ENCODE measurements around the gene PALM2AKAP2.
A peak's percentile ranks its signal among the peaks of the same experiment; 100 is the strongest.
"Not testable (repeated sequence)": the region's sequence is repeated elsewhere in the genome, so short reads cannot be mapped to it uniquely, and the experiment has no call there.

PALM2AKAP2 gene

GRCh38 chr9:109811876-109812275 lies 31.9 kb downstream of the PALM2AKAP2 start:
- DNase-seq: no peak

DNA sequence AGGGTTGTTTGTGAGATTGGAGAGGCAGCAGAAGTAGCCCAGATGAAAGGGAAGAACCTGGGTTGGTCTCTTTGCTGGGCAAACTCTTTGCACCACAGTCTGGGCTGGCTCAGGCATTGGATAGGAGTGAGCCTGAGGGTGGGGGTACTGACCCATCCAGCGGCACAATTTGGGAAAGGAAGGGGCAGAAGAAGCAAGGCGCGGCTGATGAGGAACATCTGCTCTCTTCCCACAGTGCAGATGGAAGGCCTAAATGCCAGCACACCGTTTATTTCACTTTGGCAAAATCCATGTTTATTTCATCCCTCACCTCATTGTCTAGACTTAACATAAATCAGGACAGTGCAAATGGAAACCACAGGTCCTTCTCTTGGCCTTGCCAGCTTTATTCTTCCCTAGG lies 32.3 kb downstream of the PALM2AKAP2 start:
- DNase-seq: no peak

DNA sequence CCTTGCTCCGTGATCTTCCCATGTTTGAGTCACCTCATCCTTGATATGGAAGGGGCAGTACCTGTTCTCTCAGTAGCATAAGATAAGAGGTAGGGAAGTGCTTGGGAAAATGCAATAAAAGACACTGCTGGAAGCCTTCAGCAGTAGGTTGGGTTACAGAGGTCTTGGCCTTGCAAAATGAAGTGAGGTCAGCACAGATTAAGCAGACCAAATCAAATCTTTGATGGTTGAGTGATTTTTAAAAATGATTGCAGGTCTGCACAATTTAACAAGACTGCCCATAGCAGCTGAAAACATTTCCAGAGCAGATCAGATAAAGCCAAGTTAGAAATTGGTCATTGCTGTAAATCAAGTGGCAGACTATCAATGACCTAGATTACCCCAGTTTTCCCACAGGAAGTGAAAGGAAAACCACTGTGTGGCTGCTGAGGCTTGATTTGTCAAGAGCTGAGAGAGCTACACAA lies 32.9 kb downstream of the PALM2AKAP2 start:
- no peak for DNase-seq

DNA sequence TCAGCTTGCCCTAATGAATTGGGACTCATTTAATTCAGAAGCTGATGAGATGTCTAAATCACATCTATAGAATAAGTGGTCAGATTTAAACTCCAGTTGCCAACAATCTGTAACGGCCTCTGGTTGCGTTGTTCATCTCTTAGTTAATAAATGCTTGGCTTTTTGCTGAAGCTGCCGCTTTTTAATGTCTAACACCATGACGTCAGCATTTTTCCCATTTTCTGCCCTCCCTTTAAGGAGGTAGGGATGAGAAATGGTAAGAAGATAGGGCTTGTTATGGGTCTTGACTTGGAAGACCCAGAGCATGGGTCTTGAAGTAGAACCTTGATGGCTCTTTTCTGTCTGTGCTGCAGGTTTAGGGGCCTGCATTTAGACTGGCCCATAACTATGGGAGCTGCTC lies 33.3 kb downstream of the PALM2AKAP2 start:
- DNase-seq: no peak

DNA sequence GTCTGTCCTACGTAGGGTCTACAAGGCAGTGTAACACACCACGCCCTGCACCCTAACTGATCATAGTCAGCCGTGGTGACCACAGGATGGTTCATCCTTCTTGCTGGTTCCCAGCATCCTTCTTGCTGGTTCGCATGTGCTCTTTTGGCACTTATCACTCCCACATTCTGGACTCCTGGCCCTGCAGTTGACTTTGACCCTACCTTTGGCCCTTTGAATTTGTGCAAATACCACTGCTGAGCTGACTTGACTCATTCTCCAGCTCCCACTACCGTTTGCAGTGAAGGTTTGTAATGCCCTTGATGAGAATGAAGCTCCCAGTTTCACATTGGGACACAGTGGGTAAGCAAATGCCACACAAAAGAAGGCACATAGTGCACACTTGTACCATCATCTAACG lies 33.8 kb downstream of the PALM2AKAP2 start:
- DNase-seq: no peak

DNA sequence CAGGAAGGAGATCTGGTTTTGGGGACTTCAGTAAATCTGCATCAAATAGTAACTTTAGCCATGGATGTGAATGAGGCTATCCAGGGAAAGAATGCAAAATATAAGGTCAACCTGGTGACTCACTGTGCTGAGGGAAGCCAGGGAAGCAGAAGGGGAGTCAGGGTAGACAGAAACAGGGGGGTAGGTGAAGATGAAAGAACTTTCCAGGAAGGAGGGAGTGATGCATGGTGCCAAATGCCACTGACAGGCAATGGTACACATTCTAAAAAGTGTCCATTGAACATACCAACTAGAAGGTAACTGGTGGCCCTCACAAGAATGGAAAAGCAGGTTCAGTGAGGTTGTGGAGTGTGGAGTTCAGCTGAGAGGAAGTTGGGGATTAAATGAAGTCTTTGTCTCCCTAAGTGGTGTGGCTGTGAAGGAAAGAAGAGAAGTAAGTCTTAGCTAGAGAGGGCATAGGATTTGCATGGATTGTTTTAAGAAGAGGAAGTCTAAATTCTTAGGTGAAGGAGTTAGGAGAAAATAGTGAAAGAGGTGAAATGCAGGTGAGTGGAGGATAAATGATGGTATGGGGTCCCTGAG lies 35.5 kb downstream of the PALM2AKAP2 start:
- DNase-seq: no peak

- DNase-seq: peak; percentile 40
These were observed 36.5 kb downstream of the PALM2AKAP2 start for GRCh38 chr9:109816490-109816889.

GRCh38 chr9:109817146-109817845 lies 37.3 kb downstream of the PALM2AKAP2 start:
- no peak for DNase-seq

- DNase-seq: peak; percentile 85
These were observed 38.0 kb downstream of the PALM2AKAP2 start for GRCh38 chr9:109817846-109818472.

- no peak for DNase-seq
These were observed 41.7 kb downstream of the PALM2AKAP2 start for GRCh38 chr9:109821711-109822110.

- not testable (repeated sequence) for DNase-seq
These were observed 45.4 kb downstream of the PALM2AKAP2 start for GRCh38 chr9:109825383-109825782.

DNA sequence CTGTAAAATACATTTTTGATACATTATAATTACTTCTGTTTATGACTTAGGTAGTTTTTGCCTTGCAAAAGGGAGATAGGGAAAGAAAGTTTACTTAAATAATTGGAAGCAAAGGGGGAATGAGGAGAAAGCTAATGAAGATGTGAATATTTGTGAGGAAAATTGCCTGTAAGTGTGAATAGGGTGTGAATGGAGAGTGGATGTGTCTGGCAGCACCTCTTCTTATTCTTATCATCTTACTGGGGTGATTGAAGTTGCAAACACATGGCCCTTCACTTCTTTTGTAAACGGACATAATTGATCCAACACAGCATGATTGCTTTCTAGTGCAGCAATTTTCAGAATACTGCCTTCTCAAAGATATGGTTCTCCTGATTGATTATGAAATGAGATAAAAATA lies 46.6 kb downstream of the PALM2AKAP2 start:
- DNase-seq: no peak

GRCh38 chr9:109828254-109828653 lies 48.3 kb downstream of the PALM2AKAP2 start:
- DNase-seq: peak; percentile 63
